IMR-90 (cell line): ENCODE data around the gene NCAPG2. TPM values are rescaled to one million over a fixed set of nuclear protein-coding genes. Genes with fewer than 3 reads are reported as not detected.

Source experiments
- ATAC-seq: fragments of 200-7000 bp; cut with Tn5 transposase; 2 replicates; pipeline ENCODE4 v1.9.1; 2020; ENCODE audit warnings: low read depth, mild to moderate bottlenecking, moderate library complexity
- BruUV-seq: library from RNA; stranded (reverse); fragments of 400-500 nt; replicated peaks from 2 replicates; lab custom pipeline; 2021; lab: Mats Ljungman, UMichigan
- CTCF ChIA-PET: fragments of 300-600 bp; formaldehyde crosslinking; extraction: SDS; loops from one replicate; lab custom pipeline; 2021; ENCODE audit warnings: antibody characterized with exemption; lab: Yijun Ruan, JAX
- POLR2A ChIA-PET: fragments of 300-600 bp; sonication (Branson Sonifier 250); formaldehyde crosslinking; loops from one replicate; lab custom pipeline; 2022; ENCODE audit warnings: antibody characterized with exemption; ENCODE audit not compliant: unreplicated experiment; lab: Charles Lee
- DNase-seq: peaks from one replicate; pipeline ENCODE4 v3.0.0; 2013
- H2AFZ ChIP-seq: replicated peaks from 2 replicates; pipeline ENCODE3; 2013; ENCODE audit warnings: low read length, mild to moderate bottlenecking; ENCODE audit not compliant: poor library complexity
- H2AK5ac ChIP-seq: 2 replicates; pipeline ENCODE4 v1.6.1; 2013; ENCODE audit warnings: low read depth, low read length, inconsistent platforms
- H2AK9ac ChIP-seq: replicated peaks from 2 replicates; pipeline ENCODE3; 2013; ENCODE audit warnings: mild to moderate bottlenecking, low read depth, low read length, moderate library complexity; ENCODE audit not compliant: poor library complexity
- H2BK120ac ChIP-seq: 2 replicates; pipeline ENCODE4 v1.6.1; 2013; ENCODE audit warnings: low read depth, low read length, inconsistent platforms
- H2BK15ac ChIP-seq: 3 replicates; pipeline ENCODE4 v1.6.1; 2013; ENCODE audit warnings: low read depth, low read length, inconsistent platforms
- H2BK20ac ChIP-seq: 2 replicates; pipeline ENCODE4 v1.6.1; 2013; ENCODE audit warnings: low read depth, mild to moderate bottlenecking, inconsistent platforms, low read length, moderate library complexity
- H2BK5ac ChIP-seq: 2 replicates; pipeline ENCODE4 v1.6.1; 2013; ENCODE audit warnings: mild to moderate bottlenecking, low read depth, low read length, inconsistent platforms; ENCODE audit not compliant: poor library complexity, severe bottlenecking
- H3K14ac ChIP-seq: replicated peaks from 2 replicates; pipeline ENCODE4 v1.6.1; 2013; ENCODE audit warnings: low read depth, low read length, inconsistent platforms
- H3K18ac ChIP-seq: 2 replicates; pipeline ENCODE4 v1.6.1; 2013; ENCODE audit warnings: low read depth, low read length, control low read depth
- H3K23ac ChIP-seq: 2 replicates; pipeline ENCODE4 v1.6.1; 2013; ENCODE audit warnings: low read depth, low read length, inconsistent platforms
- H3K27ac ChIP-seq: 2 replicates; pipeline ENCODE4 v1.5.1; 2013; ENCODE audit warnings: mild to moderate bottlenecking, control low read depth, low read length; ENCODE audit not compliant: insufficient read depth
- H3K27me3 ChIP-seq: 2 replicates; pipeline ENCODE4 v1.6.1; 2013; ENCODE audit warnings: low read length; ENCODE audit not compliant: control insufficient read depth, insufficient read depth
- H3K36me3 ChIP-seq: 2 replicates; pipeline ENCODE4 v1.6.1; 2013; ENCODE audit warnings: low read length, mixed read lengths; ENCODE audit not compliant: control insufficient read depth, insufficient read depth
- H3K4ac ChIP-seq: 2 replicates; pipeline ENCODE4 v1.6.1; 2013; ENCODE audit warnings: low read depth, low read length, inconsistent platforms
- H3K4me1 ChIP-seq: 2 replicates; pipeline ENCODE4 v1.6.1; 2013; ENCODE audit warnings: low read length, mixed read lengths; ENCODE audit not compliant: control insufficient read depth, insufficient read depth
- H3K4me2 ChIP-seq: 2 replicates; pipeline ENCODE4 v1.6.1; 2013; ENCODE audit warnings: low read depth, mild to moderate bottlenecking, control low read depth, low read length, moderate library complexity
- H3K4me3 ChIP-seq: 2 replicates; pipeline ENCODE4 v1.5.1; 2013; ENCODE audit warnings: low read depth, mild to moderate bottlenecking, control low read depth, low read length, moderate library complexity; ENCODE audit not compliant: insufficient read depth
- H3K56ac ChIP-seq: 2 replicates; pipeline ENCODE4 v1.6.1; 2013; ENCODE audit warnings: low read length, inconsistent platforms; ENCODE audit not compliant: insufficient read depth; ENCODE audit errors: extremely low read depth
- H3K79me1 ChIP-seq, 2 experiments: 2 replicates each; pipeline ENCODE4 v1.6.1; 2013; ENCODE audit warnings: low read length in 2 of 2, inconsistent platforms in 1 of 2, low read depth in 1 of 2
- H3K9ac ChIP-seq: 2 replicates; pipeline ENCODE4 v1.6.1; 2013; ENCODE audit warnings: low read depth, low read length, control low read depth
- H3K9me1 ChIP-seq: 2 replicates; pipeline ENCODE4 v1.6.1; 2013; ENCODE audit warnings: low read length, inconsistent platforms; ENCODE audit not compliant: insufficient read depth
- H3K9me3 ChIP-seq: 2 replicates; pipeline ENCODE4 v1.6.1; 2013; ENCODE audit warnings: low read length; ENCODE audit not compliant: control insufficient read depth, insufficient read depth
- H4K20me1 ChIP-seq: 2 replicates; pipeline ENCODE4 v1.6.1; 2013; ENCODE audit warnings: low read length, inconsistent platforms; ENCODE audit not compliant: insufficient read depth
- H4K5ac ChIP-seq: 2 replicates; pipeline ENCODE4 v1.6.1; 2013; ENCODE audit warnings: mild to moderate bottlenecking, low read depth, low read length, control low read depth
- H4K8ac ChIP-seq, 2 experiments: 2 replicates each; pipeline ENCODE4 v1.6.1; 2013; ENCODE audit warnings: low read depth in 2 of 2, low read length in 2 of 2, control low read depth in 1 of 2, inconsistent platforms in 1 of 2
- H4K91ac ChIP-seq: 2 replicates; pipeline ENCODE4 v1.6.1; 2013; ENCODE audit warnings: low read depth, low read length, inconsistent platforms; ENCODE audit not compliant: insufficient read depth
- CEBPB ChIP-seq: IDR thresholded peaks from 2 replicates; pipeline ENCODE4 v1.6.1; 2012; ENCODE audit warnings: low read depth, low read length, improper control_type of control experiment
- WGBS, 2 experiments: methylation state at CpG; one replicate each; pipeline versions ENCODE4 v1.1.5 to v1.1.7; 2013; ENCODE audit warnings: missing lambda C conversion rate in 2 of 2; ENCODE audit not compliant: insufficient read length in 1 of 2; ENCODE audit errors: extremely low coverage in 2 of 2; 5-methylcytosine and 5-hydroxymethylcytosine counted together
- dilution Hi-C: fragments of 300-500 bp; cut with HindIII; formaldehyde crosslinking; loops from one replicate; pipeline ENCODE4 v1.14.3; 2018; ENCODE audit warnings: low sequenced_read_pairs; ENCODE audit not compliant: unreplicated experiment
- in situ Hi-C: fragments of 300-500 bp; cut with MboI; formaldehyde crosslinking; loops from 3 replicates; pipeline ENCODE4 v1.14.3; 2019; ENCODE audit warnings: low sequenced_read_pairs, inconsistent platforms, mixed read lengths
- intact Hi-C: fragments of 100-400 bp; cut with micrococcal nuclease; formaldehyde crosslinking; loops from 2 replicates; pipeline ENCODE4 v1.10.0; 2022
- polyA plus RNA-seq, 3 experiments: library from polyadenylated mRNA; depleted of rRNA; stranded (reverse); fragments of >200 nt; gene quantifications; 2 replicates each; pipeline ENCODE4 v1.2.3, GENCODE V29; 2012; ENCODE audit warnings: low replicate concordance in 1 of 3
- total RNA-seq: library from RNA; depleted of rRNA; stranded (reverse); fragments of >200 nt; gene quantifications from 2 replicates; pipeline ENCODE4 v1.2.3, GENCODE V29; 2012
- TF ChIP-seq, protein P1 (sequence below): fragments of 150-350 bp; IDR thresholded peaks from 2 replicates; pipeline ENCODE4 v1.6.1; 2016; ENCODE audit warnings: low read depth, mild to moderate bottlenecking, low read length, moderate library complexity, borderline replicate concordance

NCAPG2 gene
- total and polyA plus RNA-seq, 2 of the 4 experiments (the other 2 are of a cell fraction) = 25.6 to 25.8 TPM

DNA sequence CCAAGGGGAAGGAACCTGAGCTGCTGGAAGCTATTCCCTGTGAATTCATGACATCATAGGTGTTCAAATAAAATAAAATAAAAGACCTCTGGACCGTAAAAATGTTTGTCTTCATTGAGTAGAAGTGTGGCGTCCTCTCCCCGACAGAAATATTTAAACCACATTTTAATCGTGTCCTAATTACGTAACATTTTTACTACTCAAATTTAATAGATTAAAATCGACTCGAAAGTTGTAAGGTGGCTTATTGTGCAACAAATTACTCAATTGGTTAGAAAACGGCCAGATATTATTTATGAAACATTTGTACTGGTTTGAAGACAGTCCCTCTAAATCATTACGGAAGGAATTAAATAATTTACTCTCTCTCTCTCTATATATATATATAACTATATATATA is 15.5 kb upstream of the NCAPG2 start:
- no peaks in the 10 kb centered on the region for H3K9me1 ChIP-seq
- H3K79me1 ChIP-seq = no peaks in the 10 kb centered on the region
- H2BK5ac ChIP-seq = no peak overlapping the region
- intact Hi-C loops (no loop called here), dilution Hi-C loops (no loop called here), in situ Hi-C loops (no loop called here)
- H3K4me2 ChIP-seq = no peak overlapping the region
- H4K20me1 ChIP-seq = no peaks in the 10 kb centered on the region
- ChIA-PET POLR2A (no interaction called here), CTCF (no interaction called here)
- H3K27me3 ChIP-seq = peaks cover 2% of the 10 kb centered on the region
- no peak overlapping the region for H3K9ac ChIP-seq
- DNase-seq = no peak
- no peak overlapping the region for H4K8ac ChIP-seq
- no peak overlapping the region for H4K91ac ChIP-seq
- no peak overlapping the region for H3K56ac ChIP-seq
- H3K36me3 ChIP-seq = no peaks in the 10 kb centered on the region
- 100% methylated on average over 2 of the region's 9 CpGs; no CpG with 5 or more reads in 1 of the 2 experiments for WGBS, 2 experiments
- no peak overlapping the region for H3K23ac ChIP-seq
- H4K5ac ChIP-seq = no peak overlapping the region
- no peak overlapping the region for H3K14ac ChIP-seq
- ATAC-seq = no peak
- no peaks in the 10 kb centered on the region for H3K9me3 ChIP-seq
- H2AK9ac ChIP-seq = no peak overlapping the region
- no peaks in the 10 kb centered on the region for H3K4me1 ChIP-seq
- H2BK15ac ChIP-seq = no peak overlapping the region
- H2AK5ac ChIP-seq = no peak overlapping the region
- H2BK20ac ChIP-seq = no peak overlapping the region
- peak; percentile 54; the same call in 1 of the 2 replicates for TF ChIP-seq CEBPB
- TF ChIP-seq, protein P1, sequence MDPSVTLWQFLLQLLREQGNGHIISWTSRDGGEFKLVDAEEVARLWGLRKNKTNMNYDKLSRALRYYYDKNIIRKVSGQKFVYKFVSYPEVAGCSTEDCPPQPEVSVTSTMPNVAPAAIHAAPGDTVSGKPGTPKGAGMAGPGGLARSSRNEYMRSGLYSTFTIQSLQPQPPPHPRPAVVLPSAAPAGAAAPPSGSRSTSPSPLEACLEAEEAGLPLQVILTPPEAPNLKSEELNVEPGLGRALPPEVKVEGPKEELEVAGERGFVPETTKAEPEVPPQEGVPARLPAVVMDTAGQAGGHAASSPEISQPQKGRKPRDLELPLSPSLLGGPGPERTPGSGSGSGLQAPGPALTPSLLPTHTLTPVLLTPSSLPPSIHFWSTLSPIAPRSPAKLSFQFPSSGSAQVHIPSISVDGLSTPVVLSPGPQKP = no peak
- no peak overlapping the region for H3K27ac ChIP-seq
- no peak overlapping the region for H2AFZ ChIP-seq
- BruUV-seq = no TSS peak
- H2BK120ac ChIP-seq = no peak overlapping the region
- no peak overlapping the region for H3K4me3 ChIP-seq
- no peak overlapping the region for H3K4ac ChIP-seq
- no peak overlapping the region for H3K18ac ChIP-seq
